ENCODE results near the gene ATF5.
A peak's percentile ranks its signal among the peaks of the same experiment; 100 is the strongest.

DNA sequence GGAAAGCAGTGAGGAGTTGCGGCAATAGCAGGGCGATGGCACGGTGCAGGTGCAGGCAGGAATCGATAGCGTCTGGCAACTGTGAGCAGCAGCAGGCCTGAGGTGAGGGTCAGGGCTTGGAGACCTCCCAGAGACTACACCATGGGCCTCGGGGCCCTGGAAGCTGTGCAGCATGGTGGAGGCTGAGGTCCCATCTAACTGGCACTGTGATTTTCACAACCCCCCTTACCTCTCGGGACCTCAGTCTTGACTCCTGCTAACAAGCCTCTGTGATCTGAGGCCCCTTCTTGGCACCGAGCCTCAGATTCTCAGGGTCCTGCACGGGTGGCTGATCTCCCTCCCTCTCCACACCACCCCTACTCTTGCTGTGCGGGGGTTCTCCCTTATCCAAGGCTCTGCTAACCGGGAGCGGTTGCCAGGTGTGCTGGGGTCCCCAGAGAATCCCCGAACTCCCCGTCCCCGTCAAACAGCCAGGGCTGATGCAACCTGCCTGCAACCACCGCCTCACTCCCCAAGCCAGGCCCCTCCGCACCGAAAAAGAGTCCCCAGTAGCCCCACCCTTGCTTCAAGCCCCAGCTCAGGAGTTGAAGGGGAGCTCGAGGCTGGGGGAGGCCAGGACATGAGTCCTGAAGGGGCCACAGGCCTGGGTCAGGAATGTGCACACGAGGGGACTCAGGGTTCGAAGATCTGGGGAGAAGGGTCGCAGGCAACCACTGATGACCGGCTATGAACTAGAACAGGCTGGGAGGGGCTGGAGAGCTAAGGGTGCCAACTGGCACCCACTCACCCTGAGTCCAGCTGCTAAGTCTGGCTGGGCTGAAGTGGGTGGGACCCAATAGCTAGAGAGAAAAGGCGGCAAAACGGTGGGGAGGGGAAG, 4.8 kb upstream of the ATF5 start:
- TF ChIP-seq POLR2A (IDR thresholded peaks at IDR 0.05; ENCODE audit: control extremely low read depth in 1 of 2, low read depth in 2 of 2, low read length in 2 of 2) (peak in 1 of 2 experiments; percentile 32; a peak in 1 of 3 replicates), YY1 (IDR thresholded peaks at IDR 0.05; ENCODE audit: low read depth, low read length) (no peak), TBP (IDR thresholded peaks at IDR 0.05; ENCODE audit: low read depth, low read length) (peak; percentile 72; the same call in 1 of the 2 replicates)
- TF ChIP-seq, protein P1, sequence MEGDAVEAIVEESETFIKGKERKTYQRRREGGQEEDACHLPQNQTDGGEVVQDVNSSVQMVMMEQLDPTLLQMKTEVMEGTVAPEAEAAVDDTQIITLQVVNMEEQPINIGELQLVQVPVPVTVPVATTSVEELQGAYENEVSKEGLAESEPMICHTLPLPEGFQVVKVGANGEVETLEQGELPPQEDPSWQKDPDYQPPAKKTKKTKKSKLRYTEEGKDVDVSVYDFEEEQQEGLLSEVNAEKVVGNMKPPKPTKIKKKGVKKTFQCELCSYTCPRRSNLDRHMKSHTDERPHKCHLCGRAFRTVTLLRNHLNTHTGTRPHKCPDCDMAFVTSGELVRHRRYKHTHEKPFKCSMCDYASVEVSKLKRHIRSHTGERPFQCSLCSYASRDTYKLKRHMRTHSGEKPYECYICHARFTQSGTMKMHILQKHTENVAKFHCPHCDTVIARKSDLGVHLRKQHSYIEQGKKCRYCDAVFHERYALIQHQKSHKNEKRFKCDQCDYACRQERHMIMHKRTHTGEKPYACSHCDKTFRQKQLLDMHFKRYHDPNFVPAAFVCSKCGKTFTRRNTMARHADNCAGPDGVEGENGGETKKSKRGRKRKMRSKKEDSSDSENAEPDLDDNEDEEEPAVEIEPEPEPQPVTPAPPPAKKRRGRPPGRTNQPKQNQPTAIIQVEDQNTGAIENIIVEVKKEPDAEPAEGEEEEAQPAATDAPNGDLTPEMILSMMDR (IDR thresholded peaks at IDR 0.05; ENCODE audit: control extremely low read depth in 1 of 3, insufficient read depth in 1 of 3, low read depth in 1 of 3, low read length in 3 of 3), result no peak

All from H1 (cell line).